HepG2 (cell line): ENCODE measurements around the gene PSMA4. TPM values are rescaled to one million over a fixed set of nuclear protein-coding genes. Genes with fewer than 3 reads are reported as not detected.

ENCODE experiments used
- ATAC-seq: fragments of 200-7000 bp; cut with Tn5 transposase; 3 replicates; pipeline ENCODE4 v1.9.1; 2020; ENCODE audit warnings: mild to moderate bottlenecking, moderate library complexity
- BruUV-seq: library from RNA; stranded (reverse); fragments of 400-500 nt; replicated peaks from 2 replicates; lab custom pipeline; 2021; lab: Mats Ljungman, UMichigan
- CTCF ChIA-PET: fragments of 300-600 bp; formaldehyde crosslinking; extraction: SDS; loops from one replicate; lab custom pipeline; 2021; ENCODE audit warnings: low total read pairs, inconsistent platforms, low intra/inter-chr PET ratio; lab: Yijun Ruan, JAX
- POLR2A ChIA-PET: fragments of 350-600 bp; sonication (Branson Sonifier 250); formaldehyde crosslinking; loops from one replicate; lab custom pipeline; 2020; ENCODE audit warnings: antibody characterized with exemption, inconsistent platforms; lab: Yijun Ruan, JAX
- DNase-seq: peaks from one replicate; pipeline ENCODE4 v3.0.0-alpha.2; 2015; ENCODE audit warnings: low spot score
- FAIRE-seq: peaks from 3 replicates; lab custom pipeline; 2011; peaks lifted over from hg19 to GRCh38; lab: Jason Lieb, UNC
- H2AFZ ChIP-seq: one replicate; pipeline ENCODE4 v1.6.1; 2011; ENCODE audit warnings: low read length, inconsistent platforms
- H3K27ac ChIP-seq: fragments of 300-600 bp; 3 replicates; pipeline ENCODE4 v1.8.0; 2011; ENCODE audit warnings: mixed run types, mild to moderate bottlenecking, mixed read lengths, low read length, inconsistent platforms; ENCODE audit not compliant: insufficient read depth; ENCODE audit errors: extremely low read length
- H3K27me3 ChIP-seq, 2 experiments: fragments of 200-600 bp in 1 of 2; 2 replicates in 1 of 2; 3 replicates in 1 of 2; pipeline versions ENCODE4 v1.6.0 to v1.8.0; 2011; ENCODE audit warnings: low read length in 2 of 2, mild to moderate bottlenecking in 2 of 2, moderate library complexity in 2 of 2, inconsistent platforms in 1 of 2; ENCODE audit not compliant: insufficient read depth in 2 of 2, control insufficient read depth in 1 of 2
- H3K36me3 ChIP-seq, 2 experiments: fragments of 200-600 bp in 1 of 2; replicated peaks in 1 of 2; 2 replicates in 1 of 2; 3 replicates in 1 of 2; pipeline versions ENCODE4 v1.5.1 to v1.8.0; 2011; ENCODE audit warnings: low read length in 2 of 2, inconsistent platforms in 1 of 2; ENCODE audit not compliant: insufficient read depth in 2 of 2, control insufficient read depth in 1 of 2
- H3K4me1 ChIP-seq: 2 replicates; pipeline ENCODE4 v1.5.1; 2012; ENCODE audit warnings: low read length, inconsistent platforms; ENCODE audit not compliant: insufficient read depth
- H3K4me2 ChIP-seq: 2 replicates; pipeline ENCODE4 v1.6.0; 2011; ENCODE audit warnings: low read depth, low read length, inconsistent platforms
- H3K4me3 ChIP-seq, 3 experiments: fragments of 200-600 bp in 1 of 3; sonication (generic), shearing (Covaris generic) in 1 of 3; replicated peaks in 1 of 3; 2 replicates each; pipeline ENCODE4 v1.5.1; 2011 to 2016; ENCODE audit warnings: low read length in 3 of 3, inconsistent platforms in 2 of 3, low read depth in 2 of 3, mild to moderate bottlenecking in 2 of 3, control low read depth in 1 of 3, mixed read lengths in 1 of 3; ENCODE audit not compliant: insufficient read depth in 1 of 3
- H3K79me2 ChIP-seq: one replicate; pipeline ENCODE4 v1.6.1; 2011; ENCODE audit warnings: low read length, inconsistent platforms; ENCODE audit not compliant: insufficient read depth
- H3K9ac ChIP-seq: 2 replicates; pipeline ENCODE4 v1.6.0; 2011; ENCODE audit warnings: mild to moderate bottlenecking, low read depth, low read length, inconsistent platforms; ENCODE audit not compliant: insufficient read depth
- H3K9me3 ChIP-seq: 2 replicates; pipeline ENCODE4 v1.5.1; 2012; ENCODE audit warnings: mild to moderate bottlenecking, low read length
- H4K20me1 ChIP-seq: 2 replicates; pipeline ENCODE4 v1.6.0; 2011; ENCODE audit warnings: inconsistent platforms, mild to moderate bottlenecking, low read length, moderate library complexity; ENCODE audit not compliant: insufficient read depth
- AKAP8 ChIP-seq: sonication (generic); formaldehyde crosslinking; IDR thresholded peaks from 2 replicates; pipeline ENCODE4 v1.5.1; 2020; ENCODE audit warnings: mild to moderate bottlenecking, missing genetic modification reagents
- BRCA1 ChIP-seq: sonication (generic); formaldehyde crosslinking; IDR thresholded peaks from 2 replicates; pipeline ENCODE4 v1.4.0; 2020; ENCODE audit warnings: missing genetic modification reagents
- GZF1 ChIP-seq: sonication (generic); formaldehyde crosslinking; IDR thresholded peaks from 2 replicates; pipeline ENCODE4 v1.5.1; 2020; ENCODE audit warnings: mild to moderate bottlenecking, missing genetic modification reagents
- KDM2A ChIP-seq: sonication (generic); formaldehyde crosslinking; IDR thresholded peaks from 2 replicates; pipeline ENCODE4 v1.4.0; 2020; ENCODE audit warnings: low read depth, missing genetic modification reagents, borderline replicate concordance
- KDM5A ChIP-seq: fragments of 200-600 bp; sonication (generic); IDR thresholded peaks from 2 replicates; pipeline ENCODE4 v1.7.0; 2018; ENCODE audit warnings: antibody characterized with exemption, mild to moderate bottlenecking, low read length, borderline replicate concordance
- NFE2L2 ChIP-seq: fragments of 150-350 bp; IDR thresholded peaks from 2 replicates; pipeline ENCODE4 v1.6.1; 2014; ENCODE audit warnings: low read length
- NFYC ChIP-seq: IDR thresholded peaks from 2 replicates; pipeline ENCODE4 v1.6.1; 2016; ENCODE audit warnings: missing genetic modification reagents, missing compliant biosample characterization
- PCBP2 ChIP-seq: fragments of 200-400 bp; formaldehyde crosslinking; optimal IDR thresholded peaks from 2 replicates; pipeline ENCODE3; 2018; ENCODE audit warnings: low read length, low read depth; ENCODE audit not compliant: poor library complexity, severe bottlenecking
- PHF21A ChIP-seq: sonication (generic); formaldehyde crosslinking; IDR thresholded peaks from 2 replicates; pipeline ENCODE4 v1.5.0; 2020; ENCODE audit warnings: mild to moderate bottlenecking, missing genetic modification reagents
- ZBTB21 ChIP-seq: sonication (generic); formaldehyde crosslinking; IDR thresholded peaks from 2 replicates; pipeline ENCODE4 v1.4.0; 2020; ENCODE audit warnings: missing genetic modification reagents
- ZNF570 ChIP-seq: sonication (generic); formaldehyde crosslinking; IDR thresholded peaks from 2 replicates; pipeline ENCODE4 v1.4.0; 2020; ENCODE audit warnings: mild to moderate bottlenecking, missing genetic modification reagents, borderline replicate concordance
- ZNF619 ChIP-seq: sonication (generic); formaldehyde crosslinking; IDR thresholded peaks from 2 replicates; pipeline ENCODE4 v1.4.0; 2020; ENCODE audit warnings: mild to moderate bottlenecking, missing genetic modification reagents
- ZNF773 ChIP-seq: sonication (generic); formaldehyde crosslinking; IDR thresholded peaks from 2 replicates; pipeline ENCODE4 v1.4.0; 2020; ENCODE audit warnings: missing genetic modification reagents, borderline replicate concordance
- WGBS: methylation state at CpG from one replicate; pipeline ENCODE4 v1.1.6; 2017; ENCODE audit warnings: low lambda C conversion rate; 5-methylcytosine and 5-hydroxymethylcytosine counted together
- in situ Hi-C: cut with HindIII; loops from 2 replicates; pipeline ENCODE4 v1.10.0; 2017; ENCODE audit warnings: low pct_unique_long_range_greater_than_20kb; ENCODE audit not compliant: extremely low pct_ligation_motif_present
- intact Hi-C: fragments of 100-400 bp; cut with micrococcal nuclease; formaldehyde crosslinking; loops from one replicate; pipeline ENCODE4 v1.10.0; 2022; ENCODE audit not compliant: unreplicated experiment
- polyA plus RNA-seq, 8 experiments: library from polyadenylated mRNA; depleted of rRNA in 3 of 8; stranded (reverse) in 7 of 8; unstranded in 1 of 8; fragments of >200 nt; fragmentation: Illumina TruSeq in 4 of 8; extraction: Trizol in 4 of 8; gene quantifications; 2 replicates each; pipeline versions ENCODE4 v1.2.1 to v1.2.3, GENCODE V29; 2011 to 2016; ENCODE audit warnings: low read depth in 4 of 8, missing spikeins in 1 of 8, mixed read lengths in 1 of 8; ENCODE audit not compliant: insufficient read depth in 1 of 8
- total RNA-seq, 5 experiments: library from RNA; depleted of rRNA; stranded (reverse); fragments of >200 nt; fragmentation: Illumina TruSeq; extraction: Trizol; gene quantifications; 2 replicates each; pipeline ENCODE4 v1.2.3, GENCODE V29; 2016; ENCODE audit warnings: low read depth in 1 of 5
- TF ChIP-seq, protein P1 (sequence below): sonication (generic); formaldehyde crosslinking; IDR thresholded peaks from 2 replicates; pipeline ENCODE4 v1.4.0; 2020; ENCODE audit warnings: missing genetic modification reagents
- TF ChIP-seq, protein P2 (sequence below): IDR thresholded peaks from 2 replicates; pipeline ENCODE4 v1.6.1; 2016; ENCODE audit warnings: low read depth, borderline replicate concordance
- TF ChIP-seq, protein P3 (sequence below): sonication (generic); formaldehyde crosslinking; IDR thresholded peaks from 2 replicates; pipeline ENCODE4 v1.8.1; 2023; ENCODE audit warnings: mild to moderate bottlenecking, inconsistent platforms, moderate library complexity, missing genetic modification reagents, borderline replicate concordance

The PSMA4 gene
- total and polyA plus RNA-seq, 2 of the 13 experiments (the other 11 are each of a cell fraction or from before 2014, with no cell fraction given), result 202 to 404 TPM

DNA sequence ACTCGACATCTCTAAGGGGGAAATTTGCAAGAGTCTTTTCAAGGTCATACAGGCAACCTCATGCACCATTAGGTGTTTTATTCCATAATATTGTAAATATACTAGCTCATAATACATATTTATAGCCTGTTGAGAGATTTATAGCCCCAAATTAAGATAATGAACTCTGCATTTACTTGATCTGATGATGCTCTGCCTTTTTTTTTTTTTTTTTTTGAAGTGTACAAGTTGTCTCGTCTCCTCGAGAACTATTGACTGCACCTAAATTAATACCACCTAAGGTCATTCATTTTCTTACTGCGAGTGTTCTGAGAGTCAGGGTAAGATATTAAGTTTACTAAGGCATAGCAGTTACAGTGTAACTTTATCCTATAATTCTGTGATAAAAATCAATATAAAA is 31.1 kb downstream of the PSMA4 start:
- POLR2A ChIA-PET, result interaction anchor here (0.8 kb wide), 1 partner anchor 588 kb away, joined by 3 read pairs; no protein-coding TSS in a partner anchor
- ATAC-seq (no peak), DNase-seq (no peak), FAIRE-seq (no peak)
- CTCF ChIA-PET, result no interaction called here
- no peak overlapping the region for H3K4me3 ChIP-seq
- in situ Hi-C loops (no loop called here), intact Hi-C loops (no loop called here)
- no peaks in the 10 kb centered on the region for H3K9me3 ChIP-seq
- H3K9ac ChIP-seq, result no peak overlapping the region
- H3K4me1 ChIP-seq, result peaks cover 9% of the 10 kb centered on the region; the same call in 1 of the 2 replicates
- H3K36me3 ChIP-seq, result no peaks in the 10 kb centered on the region
- no peak overlapping the region for H3K4me2 ChIP-seq
- WGBS, result 95% methylated on average over 4 of the region's 4 CpGs
- H2AFZ ChIP-seq, result no peak overlapping the region
- no peak overlapping the region for H3K27ac ChIP-seq
- no TSS peak for BruUV-seq
- no peaks in the 10 kb centered on the region for H4K20me1 ChIP-seq
- TF ChIP-seq GZF1 (no peak), KDM5A (no peak), PHF21A (no peak), KDM2A (CRISPR knock-in tag) (no peak), ZNF619 (no peak), AKAP8 (CRISPR knock-in tag) (no peak), ZNF773 (CRISPR knock-in tag) (no peak), ZNF570 (CRISPR knock-in tag) (no peak), NFYC (CRISPR knock-in tag) (no peak), BRCA1 (CRISPR knock-in tag) (no peak), PCBP2 (no peak), NFE2L2 (no peak), ZBTB21 (CRISPR knock-in tag) (no peak)
- TF ChIP-seq, protein P1, sequence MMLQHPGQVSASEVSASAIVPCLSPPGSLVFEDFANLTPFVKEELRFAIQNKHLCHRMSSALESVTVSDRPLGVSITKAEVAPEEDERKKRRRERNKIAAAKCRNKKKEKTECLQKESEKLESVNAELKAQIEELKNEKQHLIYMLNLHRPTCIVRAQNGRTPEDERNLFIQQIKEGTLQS (CRISPR knock-in tag), result no peak
- TF ChIP-seq, protein P2, sequence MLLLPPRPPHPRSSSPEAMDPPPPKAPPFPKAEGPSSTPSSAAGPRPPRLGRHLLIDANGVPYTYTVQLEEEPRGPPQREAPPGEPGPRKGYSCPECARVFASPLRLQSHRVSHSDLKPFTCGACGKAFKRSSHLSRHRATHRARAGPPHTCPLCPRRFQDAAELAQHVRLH (CRISPR knock-in tag), result no peak
- TF ChIP-seq, protein P3, sequence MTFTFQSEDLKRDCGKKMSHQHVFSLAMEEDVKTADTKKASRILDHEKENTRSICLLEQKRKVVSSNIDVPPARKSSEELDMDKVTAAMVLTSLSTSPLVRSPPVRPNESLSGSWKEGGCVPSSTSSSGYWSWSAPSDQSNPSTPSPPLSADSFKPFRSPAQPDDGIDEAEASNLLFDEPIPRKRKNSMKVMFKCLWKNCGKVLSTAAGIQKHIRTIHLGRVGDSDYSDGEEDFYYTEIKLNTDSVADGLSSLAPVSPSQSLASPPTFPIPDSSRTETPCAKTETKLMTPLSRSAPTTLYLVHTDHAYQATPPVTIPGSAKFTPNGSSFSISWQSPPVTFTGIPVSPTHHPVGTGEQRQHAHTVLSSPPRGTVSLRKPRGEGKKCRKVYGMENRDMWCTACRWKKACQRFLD, result no peak
- peaks cover 1% of the 10 kb centered on the region for H3K79me2 ChIP-seq
- no peaks in the 10 kb centered on the region for H3K27me3 ChIP-seq
